T1000 (cell line): ENCODE measurements around the gene JTB.

Experiments used
- DNase-seq: peaks from one replicate; lab custom pipeline; 2025; ENCODE audit warnings: mixed read lengths; lab: John Stamatoyannopoulos, UW

The JTB gene

DNA sequence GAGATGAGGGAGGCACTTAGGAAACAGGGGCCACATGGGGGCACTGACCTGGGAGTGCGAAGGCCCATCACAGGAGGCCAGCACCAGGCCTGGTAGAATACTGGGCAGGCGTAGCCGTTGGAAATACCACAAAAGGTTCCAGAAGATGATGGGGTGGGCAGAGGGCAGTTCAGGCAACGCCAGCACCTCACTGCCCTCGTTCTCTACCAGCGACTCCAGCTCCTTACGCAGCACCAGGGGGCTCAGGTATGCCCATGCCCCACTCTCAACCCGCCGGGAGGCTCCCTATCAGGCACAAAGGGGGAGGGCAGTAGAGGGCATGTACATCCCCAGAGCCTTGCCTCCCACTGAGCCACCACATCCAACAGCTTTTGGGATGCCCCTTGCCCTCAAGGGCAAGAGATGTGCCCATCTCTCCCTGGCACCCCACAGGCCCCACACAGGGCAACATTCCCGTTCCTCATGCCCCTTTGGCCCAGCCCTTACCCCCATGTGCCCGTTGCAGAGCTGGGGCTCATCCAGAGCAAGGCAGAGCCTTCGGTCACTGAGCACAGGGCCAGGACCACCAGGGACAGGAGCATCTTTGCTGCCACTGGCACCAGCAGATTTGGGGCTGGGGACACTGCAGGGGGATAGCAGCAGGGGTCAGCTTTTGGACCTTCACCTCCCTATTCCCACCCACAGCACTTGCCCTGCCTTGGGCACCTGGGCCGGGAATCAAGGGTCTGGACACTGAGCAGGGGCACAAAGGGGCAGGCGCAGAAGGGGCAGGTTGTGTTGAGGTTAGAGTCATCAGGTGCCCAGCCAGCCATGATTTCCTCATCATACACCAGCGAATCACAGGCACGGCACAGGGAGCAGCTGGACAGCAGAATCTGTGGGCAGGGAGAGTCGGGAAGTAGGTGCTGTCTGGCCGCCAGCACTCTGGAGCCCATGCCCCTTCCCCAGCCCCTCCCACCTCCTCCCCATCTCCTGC, 45.0 kb downstream of the JTB start:
- no peak for DNase-seq

DNA sequence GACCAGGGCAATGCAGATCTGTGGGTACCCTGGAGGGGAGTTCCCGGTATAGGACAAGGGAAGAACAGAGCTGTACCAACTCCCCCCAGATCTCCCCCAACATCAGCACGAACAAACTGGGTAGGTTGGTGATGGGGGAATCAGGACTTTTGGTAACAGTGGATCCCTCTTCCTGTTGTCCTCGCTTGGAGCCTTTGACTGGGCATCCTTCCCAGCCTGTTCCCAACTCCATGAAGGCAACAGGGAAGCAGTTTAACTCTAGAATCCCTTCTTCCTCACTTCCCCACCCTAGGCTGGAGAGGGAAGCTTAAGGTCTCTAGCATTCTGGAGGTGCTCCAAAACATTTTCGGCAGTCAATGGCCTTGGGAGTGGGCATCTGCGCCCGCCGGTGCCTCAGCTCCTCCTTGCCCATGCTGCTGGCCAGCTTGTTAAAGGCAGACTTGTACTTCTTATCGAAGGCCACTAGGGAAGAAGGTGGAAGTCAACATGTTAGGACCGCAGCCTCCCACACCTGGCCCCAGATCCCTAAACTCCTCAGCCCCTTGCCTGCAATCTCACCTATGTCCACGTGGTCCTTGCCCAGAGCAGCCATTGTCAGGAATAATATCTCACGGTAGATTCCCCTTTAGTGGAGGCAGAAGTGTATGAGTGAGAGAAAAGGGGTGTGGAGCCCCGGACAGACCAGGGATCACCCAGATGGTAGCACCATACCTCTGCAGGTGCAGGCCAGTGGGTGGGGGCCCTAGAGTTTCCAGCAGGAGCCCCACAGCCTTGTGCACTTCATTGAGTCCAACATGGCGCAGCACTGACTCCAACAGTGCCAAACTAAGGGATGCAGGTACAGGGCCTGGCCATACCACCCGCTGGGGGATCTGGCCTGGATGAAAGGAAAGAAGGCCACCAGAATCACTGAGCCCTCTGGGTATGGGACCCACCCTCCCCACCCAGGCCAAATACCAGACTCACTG, 47.2 kb downstream of the JTB start:
- DNase-seq, result no peak

DNA sequence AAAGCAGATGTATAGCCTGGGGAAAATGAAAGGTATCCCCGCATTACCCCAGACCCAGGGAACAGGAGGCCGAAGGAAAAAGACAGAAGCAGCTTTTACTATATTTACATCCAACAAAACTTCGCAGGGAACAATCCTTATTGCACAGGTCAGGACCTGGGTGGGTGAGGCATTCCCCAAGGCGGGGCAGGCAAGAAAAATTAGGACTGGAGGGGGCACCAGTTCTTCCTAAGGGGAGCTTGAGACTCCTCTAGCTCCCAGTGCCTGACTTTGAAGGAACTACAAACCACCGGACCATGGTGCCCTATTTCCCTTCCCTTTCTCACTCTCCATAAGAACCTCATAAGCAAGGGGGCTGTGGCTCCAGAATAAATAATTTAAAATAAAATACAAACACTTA, 48.0 kb downstream of the JTB start:
- DNase-seq, result no peak

DNA sequence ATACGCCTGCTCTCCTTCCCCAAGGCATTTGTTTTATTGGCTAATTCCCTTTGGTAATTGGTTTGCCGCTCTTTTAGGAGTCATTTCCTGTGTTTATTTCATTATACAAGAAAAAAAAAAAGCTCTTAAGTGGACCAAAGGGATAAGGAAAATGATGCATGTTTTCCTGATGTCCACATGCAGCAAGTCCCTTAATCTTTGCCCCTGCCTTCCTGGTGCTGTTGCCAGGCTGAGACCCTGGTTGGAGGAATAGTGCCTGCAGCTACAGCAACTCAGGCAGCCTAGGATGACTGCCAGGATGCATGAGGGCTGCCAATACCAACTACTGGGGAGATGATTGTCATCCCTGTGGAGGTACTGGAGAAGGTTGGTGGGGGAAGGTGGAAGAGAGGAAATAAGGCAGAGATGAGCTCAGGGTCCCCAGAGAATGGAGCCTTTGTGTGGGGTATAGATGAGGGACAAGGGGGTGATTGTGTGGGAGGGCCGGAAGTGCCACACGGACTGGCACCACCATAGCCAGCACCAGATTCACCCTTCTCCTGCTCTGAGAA, 48.6 kb downstream of the JTB start:
- DNase-seq, result no peak

DNA sequence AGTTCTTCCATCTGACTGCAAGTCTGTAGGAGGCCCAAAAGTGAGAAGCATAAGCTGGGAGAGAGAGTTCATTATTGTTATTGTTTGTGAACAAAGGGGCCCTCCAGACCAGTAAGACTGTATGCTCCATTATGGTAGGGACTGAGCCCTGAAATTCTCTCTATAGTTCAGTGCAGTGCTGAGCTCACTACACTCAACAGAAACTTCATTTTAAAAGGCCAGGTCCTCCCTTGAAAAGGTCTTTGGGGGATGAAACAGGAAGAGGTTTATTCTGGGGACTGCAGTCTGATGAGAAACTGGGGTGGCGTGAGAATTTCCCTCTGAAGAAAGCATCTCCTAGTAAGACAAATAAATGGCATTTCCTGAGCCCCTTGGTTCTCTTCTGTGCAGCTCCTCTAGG, 49.2 kb downstream of the JTB start:
- no peak for DNase-seq

GRCh38 chr1:153926405-153926804, 51.1 kb downstream of the JTB start:
- no peak for DNase-seq
